ENCODE data around the gene TNFSF15.

Gene TNFSF15

GRCh38 chr9:114757984-114758383 lies 47.9 kb downstream of the TNFSF15 start:
- no peaks in the 10 kb centered on the region for H3K9me2 ChIP-seq (replicated peaks; ENCODE audit: insufficient read depth, low read length)
- no peaks in the 10 kb centered on the region for H3K27me3 ChIP-seq (ENCODE audit: low read length)

GRCh38 chr9:114757395-114757794 lies 48.4 kb downstream of the TNFSF15 start:
- Histone ChIP-seq H2AFZ (ENCODE audit: low read depth, low read length, severe bottlenecking) (no peak overlapping the region), H3K4me2 (ENCODE audit: low read depth, low read length, poor library complexity, severe bottlenecking) (no peak overlapping the region), H3K9me3 (ENCODE audit: insufficient read depth, low read length) (no peaks in the 10 kb centered on the region), H3K27ac (ENCODE audit: low read depth, low read length) (no peak overlapping the region), H3K79me2 (ENCODE audit: insufficient read depth, low read length) (no peaks in the 10 kb centered on the region), H3K36me3 (ENCODE audit: low read length) (no peaks in the 10 kb centered on the region), H3F3A (ENCODE audit: insufficient read depth) (no peaks in the 10 kb centered on the region), H3K9me2 (replicated peaks; ENCODE audit: insufficient read depth, low read length) (no peaks in the 10 kb centered on the region), H4K20me1 (ENCODE audit: low read depth, low read length) (no peaks in the 10 kb centered on the region), H3K9ac (ENCODE audit: low read length) (no peak overlapping the region), H3K27me3 (ENCODE audit: low read length) (no peaks in the 10 kb centered on the region), H3K4me3 (ENCODE audit: insufficient read depth, low read length, poor library complexity, severe bottlenecking) (no peak overlapping the region)
- TF ChIP-seq CTCF (IDR thresholded peaks at IDR 0.05; ENCODE audit: insufficient read depth, low read length, poor library complexity, severe bottlenecking): no peak
- TF ChIP-seq EZH2phosphoT487 (conservative IDR thresholded peaks at IDR 0.05; ENCODE audit: low read length): no peak

More at GRCh38 chr9:114757984-114758383, 47.9 kb downstream of the TNFSF15 start:
- TF ChIP-seq EZH2phosphoT487 (conservative IDR thresholded peaks at IDR 0.05; ENCODE audit: low read length): no peak
- TF ChIP-seq CTCF (IDR thresholded peaks at IDR 0.05; ENCODE audit: insufficient read depth, low read length, poor library complexity, severe bottlenecking): no peak
- Histone ChIP-seq H4K20me1 (ENCODE audit: low read depth, low read length) (no peaks in the 10 kb centered on the region), H3K27ac (ENCODE audit: low read depth, low read length) (no peak overlapping the region), H3K79me2 (ENCODE audit: insufficient read depth, low read length) (no peaks in the 10 kb centered on the region), H3K9me3 (ENCODE audit: insufficient read depth, low read length) (no peaks in the 10 kb centered on the region), H3K9ac (ENCODE audit: low read length) (no peak overlapping the region), H3F3A (ENCODE audit: insufficient read depth) (no peaks in the 10 kb centered on the region), H3K4me2 (ENCODE audit: low read depth, low read length, poor library complexity, severe bottlenecking) (no peak overlapping the region), H3K36me3 (ENCODE audit: low read length) (no peaks in the 10 kb centered on the region), H2AFZ (ENCODE audit: low read depth, low read length, severe bottlenecking) (no peak overlapping the region), H3K4me3 (ENCODE audit: insufficient read depth, low read length, poor library complexity, severe bottlenecking) (no peak overlapping the region)

- H3K9me3 ChIP-seq (ENCODE audit: insufficient read depth, low read length): no peaks in the 10 kb centered on the region
- H3K27ac ChIP-seq (ENCODE audit: low read depth, low read length): no peak overlapping the region
- no peaks in the 10 kb centered on the region for H4K20me1 ChIP-seq (ENCODE audit: low read depth, low read length)
- H2AFZ ChIP-seq (ENCODE audit: low read depth, low read length, severe bottlenecking): no peak overlapping the region
- H3K9me2 ChIP-seq (replicated peaks; ENCODE audit: insufficient read depth, low read length): no peaks in the 10 kb centered on the region
- no peaks in the 10 kb centered on the region for H3K36me3 ChIP-seq (ENCODE audit: low read length)
- TF ChIP-seq CTCF (IDR thresholded peaks at IDR 0.05; ENCODE audit: insufficient read depth, low read length, poor library complexity, severe bottlenecking): no peak
- no peak for TF ChIP-seq EZH2phosphoT487 (conservative IDR thresholded peaks at IDR 0.05; ENCODE audit: low read length)
- H3K79me2 ChIP-seq (ENCODE audit: insufficient read depth, low read length): no peaks in the 10 kb centered on the region
- no peak overlapping the region for H3K4me2 ChIP-seq (ENCODE audit: low read depth, low read length, poor library complexity, severe bottlenecking)
- no peak overlapping the region for H3K4me3 ChIP-seq (ENCODE audit: insufficient read depth, low read length, poor library complexity, severe bottlenecking)
- no peaks in the 10 kb centered on the region for H3K27me3 ChIP-seq (ENCODE audit: low read length)
- H3K9ac ChIP-seq (ENCODE audit: low read length): no peak overlapping the region
- H3F3A ChIP-seq (ENCODE audit: insufficient read depth): no peaks in the 10 kb centered on the region
Measured at GRCh38 chr9:114756920-114757319, 48.9 kb downstream of the TNFSF15 start.
